Frontal cortex (tissue), 4 donors: ENCODE results near the gene LSM7. TPM values are rescaled to one million over a fixed set of nuclear protein-coding genes. Genes with fewer than 3 reads are reported as not detected.

Experiments used
- DNase-seq, 2 donors: peaks; one replicate each; pipeline ENCODE4 v3.0.0; 2012; ENCODE audit warnings: low spot score in 2 of 2
- FAIRE-seq: peaks from 2 replicates; lab custom pipeline; 2012; peaks lifted over from hg19 to GRCh38; lab: Jason Lieb, UNC
- total RNA-seq: library from RNA; depleted of rRNA; stranded (reverse); fragments of >200 nt; gene quantifications from one replicate; pipeline ENCODE4 v1.2.3, GENCODE V29; 2014
- donor health status: control.
- donor health status: control.
- donor health status: control.

LSM7 gene
- total RNA-seq, 1 donor from 2014 or later = 97.4 TPM

GRCh38 chr19:2339644-2340310 is 11.4 kb upstream of the LSM7 start:
- DNase-seq (no peak), FAIRE-seq (no peak)

GRCh38 chr19:2338751-2339643 is 10.6 kb upstream of the LSM7 start:
- FAIRE-seq = no peak

GRCh38 chr19:2338055-2338615 is 9.7 kb upstream of the LSM7 start:
- DNase-seq = no peak

More at GRCh38 chr19:2338751-2339643, 10.6 kb upstream of the LSM7 start:
- no peak for DNase-seq

GRCh38 chr19:2337329-2337707 is 8.9 kb upstream of the LSM7 start:
- no peak for FAIRE-seq
- peak; percentile 64 to 74 for DNase-seq

More at GRCh38 chr19:2338055-2338615, 9.7 kb upstream of the LSM7 start:
- no peak for FAIRE-seq

GRCh38 chr19:2336528-2337328 is 8.3 kb upstream of the LSM7 start:
- FAIRE-seq (no peak), DNase-seq (no peak)

GRCh38 chr19:2335848-2336247 is 7.5 kb upstream of the LSM7 start:
- FAIRE-seq = no peak
- DNase-seq = no peak

- DNase-seq = no peak
- FAIRE-seq = no peak
These were observed 6.8 kb upstream of the LSM7 start for GRCh38 chr19:2334986-2335846.

- DNase-seq (no peak), FAIRE-seq (no peak)
These were observed 6.0 kb upstream of the LSM7 start for GRCh38 chr19:2334426-2334825.

- DNase-seq = no peak
- no peak for FAIRE-seq
These were observed 5.4 kb upstream of the LSM7 start for GRCh38 chr19:2333807-2334211.

GRCh38 chr19:2333027-2333806 is 4.8 kb upstream of the LSM7 start:
- FAIRE-seq = no peak
- DNase-seq = no peak

- DNase-seq (no peak), FAIRE-seq (no peak)
These were observed 4.1 kb upstream of the LSM7 start for GRCh38 chr19:2332341-2333026.

GRCh38 chr19:2331601-2332246 is 3.3 kb upstream of the LSM7 start:
- no peak for FAIRE-seq
- DNase-seq = peak in 1 of 2 donors; percentile 77

- no peak for FAIRE-seq
These were observed 2.4 kb upstream of the LSM7 start for GRCh38 chr19:2330632-2331284.

GRCh38 chr19:2330255-2330631 is 1.9 kb upstream of the LSM7 start:
- FAIRE-seq (no peak), DNase-seq (no peak)

More at GRCh38 chr19:2330632-2331284, 2.4 kb upstream of the LSM7 start:
- no peak for DNase-seq

GRCh38 chr19:2329501-2329916 is 1.1 kb upstream of the LSM7 start:
- DNase-seq (no peak), FAIRE-seq (no peak)

- DNase-seq (no peak), FAIRE-seq (no peak)
These were observed 728 bp upstream of the LSM7 start for GRCh38 chr19:2329149-2329478.
